DMS114 treated with DMSO at 0.1 percent for 48 hours (cell line): ENCODE data around the gene PTPRD.

Source experiments
- DNase-seq: peaks from one replicate; lab custom pipeline; 2025; ENCODE audit not compliant: unreplicated experiment; lab: John Stamatoyannopoulos, UW

Gene PTPRD

DNA sequence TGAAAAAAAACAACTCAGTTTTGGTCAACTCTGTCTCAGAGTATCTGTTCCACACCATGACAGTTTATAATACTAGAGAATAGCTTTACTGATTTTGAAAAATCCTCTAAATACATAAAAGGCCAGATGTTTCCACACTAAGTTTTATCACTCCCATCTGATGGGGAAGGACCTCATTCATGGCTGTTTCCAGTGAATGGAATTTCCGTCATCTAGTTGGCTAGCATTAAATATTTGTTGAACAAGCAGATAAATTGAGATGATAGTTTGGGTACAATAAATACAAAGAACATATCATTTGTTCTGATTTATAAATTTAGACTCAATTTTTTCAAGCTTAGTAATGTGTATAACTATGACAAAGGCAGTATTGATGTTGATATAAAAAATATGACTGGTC is 408.5 kb downstream of the PTPRD start:
- no peak for DNase-seq

DNA sequence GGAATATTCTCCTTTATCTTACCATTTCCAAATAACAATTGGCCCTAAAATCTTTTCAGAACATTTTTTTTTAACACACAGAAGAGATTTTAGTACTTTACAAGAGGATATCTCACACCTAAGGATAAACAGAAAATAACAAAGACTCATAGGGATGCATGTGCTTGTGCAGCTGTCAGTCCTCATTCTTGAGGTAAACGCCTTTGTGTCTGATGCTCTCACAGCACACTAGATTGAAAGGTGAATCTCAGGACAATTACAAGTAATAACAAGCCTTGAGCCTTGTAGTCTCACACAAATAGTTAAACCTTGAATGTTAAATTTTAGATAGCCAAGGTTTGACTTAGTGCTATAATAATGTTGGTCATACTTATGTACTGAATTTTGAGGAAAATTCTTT is 439.2 kb downstream of the PTPRD start:
- DNase-seq = no peak

DNA sequence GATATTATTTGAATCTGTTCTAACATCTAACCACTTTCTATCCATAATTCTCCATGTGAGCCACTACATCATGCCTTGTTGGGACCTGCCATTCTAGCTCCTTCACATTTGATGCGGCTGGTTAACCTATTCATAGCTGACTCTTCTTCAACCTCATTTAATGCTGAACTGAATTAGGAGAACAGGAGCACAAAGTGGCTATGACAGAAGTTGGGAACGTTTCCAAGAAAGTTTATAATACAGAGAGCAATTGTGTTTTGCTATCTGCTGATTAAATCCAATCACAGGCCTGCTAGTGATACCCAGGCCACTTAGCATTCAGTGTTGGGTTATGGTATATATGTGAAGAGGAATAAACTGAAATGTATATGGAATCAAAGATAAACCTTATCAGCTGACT is 440.3 kb downstream of the PTPRD start:
- no peak for DNase-seq

DNA sequence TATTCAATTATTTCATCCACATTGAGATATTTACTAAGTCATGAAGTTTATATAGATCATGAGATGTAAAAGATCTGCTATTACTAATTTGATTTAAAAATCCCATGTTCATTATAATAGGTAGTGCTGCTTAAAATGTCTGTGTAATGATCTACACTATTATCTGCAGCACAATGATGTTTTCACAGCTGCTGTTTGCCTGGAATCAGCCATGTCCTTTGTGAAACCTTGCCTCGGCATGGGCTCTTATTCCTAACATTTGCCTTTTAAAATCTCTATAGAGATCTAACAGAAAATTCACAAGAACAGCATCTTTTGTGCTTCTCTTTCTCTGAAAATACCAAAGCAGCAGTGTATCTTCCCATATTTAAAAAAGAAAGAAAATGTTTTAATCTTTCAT is 444.6 kb downstream of the PTPRD start:
- no peak for DNase-seq

DNA sequence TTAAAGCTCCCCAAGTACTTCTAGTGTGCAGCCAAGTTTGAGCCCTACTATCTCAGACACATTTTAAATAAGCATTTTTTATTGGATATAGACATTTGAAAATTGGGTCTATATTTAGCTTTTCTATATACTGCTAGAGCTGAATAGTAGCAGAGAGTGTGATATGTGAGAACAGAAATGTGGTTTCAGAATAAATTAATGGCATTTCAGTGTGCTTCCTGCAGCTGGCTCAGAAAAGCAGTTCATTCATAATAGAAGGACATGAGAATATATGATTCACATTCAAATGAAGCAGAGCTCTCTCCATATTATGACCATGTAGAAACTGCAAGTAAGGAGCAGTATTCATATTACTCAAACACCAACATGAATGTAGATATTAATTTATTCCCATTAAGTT is 464.0 kb downstream of the PTPRD start:
- no peak for DNase-seq

DNA sequence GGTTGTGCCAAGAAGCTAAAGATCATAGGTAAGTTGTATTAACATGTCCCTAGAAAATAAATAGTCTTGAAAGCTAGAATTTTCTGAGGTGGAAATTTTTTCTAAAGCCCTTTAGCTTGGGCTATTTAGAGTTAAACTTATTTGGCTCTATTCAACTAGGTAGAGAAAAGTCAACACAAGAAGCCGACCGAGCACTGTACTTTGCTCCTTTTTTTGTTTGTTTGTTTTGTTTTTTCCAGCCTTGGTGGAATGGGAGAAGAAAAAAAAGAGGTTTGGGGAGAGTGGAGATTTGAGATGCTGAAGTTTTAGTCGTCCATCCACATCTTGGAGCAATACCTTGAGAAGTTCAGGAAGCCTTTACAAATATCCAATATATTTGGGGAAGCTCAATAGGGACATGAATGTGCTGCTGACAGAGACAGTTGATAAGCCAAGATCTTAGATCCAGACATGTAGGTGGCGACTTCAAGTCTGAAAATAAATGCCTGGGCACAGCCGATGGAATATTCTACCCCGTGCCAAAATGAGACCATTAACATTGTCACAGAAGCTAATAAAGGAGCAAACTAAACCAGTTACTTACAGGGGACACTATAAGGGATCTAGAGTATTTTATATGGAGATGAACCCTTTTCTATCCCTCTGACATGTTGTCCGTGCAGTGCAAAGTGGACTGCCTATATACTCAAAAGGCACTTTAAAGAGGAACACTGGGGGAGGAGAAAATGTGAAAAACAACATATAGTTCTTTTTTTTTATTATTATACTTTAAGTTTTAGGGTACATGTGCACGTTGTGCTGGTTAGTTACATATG is 466.1 kb downstream of the PTPRD start:
- no peak for DNase-seq

DNA sequence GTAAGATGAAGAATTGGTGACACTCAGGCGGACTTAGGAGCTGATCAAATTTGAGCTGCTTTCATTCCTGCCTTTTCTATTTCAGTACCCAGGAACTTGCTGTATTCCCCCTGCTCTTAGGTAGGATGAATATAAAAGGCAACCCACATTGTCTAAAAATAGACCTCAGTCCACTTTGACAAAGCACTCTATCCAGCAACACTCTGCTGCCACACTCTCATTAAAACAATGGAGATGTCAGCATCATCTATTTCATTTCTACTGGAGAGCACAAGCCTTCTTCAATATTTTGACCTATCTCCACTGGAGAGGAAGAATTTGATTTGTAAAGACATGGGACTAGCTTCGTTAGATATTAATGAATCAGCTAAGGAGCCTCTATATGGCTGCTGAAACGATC is 468.4 kb downstream of the PTPRD start:
- no peak for DNase-seq

DNA sequence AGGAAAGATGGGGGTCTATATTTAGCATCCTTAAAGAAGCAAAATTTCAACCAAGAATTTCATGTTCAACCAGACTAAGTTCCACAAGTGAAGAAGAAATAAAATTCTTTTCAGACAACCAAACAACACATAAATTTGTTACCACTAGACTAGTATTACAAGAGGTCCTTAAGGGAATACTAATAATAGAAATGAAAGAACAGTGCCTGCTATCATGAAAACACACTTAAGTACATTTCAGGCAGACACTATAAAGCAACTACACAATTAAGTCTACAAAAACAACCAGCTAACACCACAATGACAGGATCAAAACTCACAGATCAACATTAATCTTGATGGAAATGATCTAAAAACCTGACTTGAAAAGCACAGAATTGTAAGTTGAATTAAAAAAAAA is 477.2 kb downstream of the PTPRD start:
- DNase-seq = no peak

DNA sequence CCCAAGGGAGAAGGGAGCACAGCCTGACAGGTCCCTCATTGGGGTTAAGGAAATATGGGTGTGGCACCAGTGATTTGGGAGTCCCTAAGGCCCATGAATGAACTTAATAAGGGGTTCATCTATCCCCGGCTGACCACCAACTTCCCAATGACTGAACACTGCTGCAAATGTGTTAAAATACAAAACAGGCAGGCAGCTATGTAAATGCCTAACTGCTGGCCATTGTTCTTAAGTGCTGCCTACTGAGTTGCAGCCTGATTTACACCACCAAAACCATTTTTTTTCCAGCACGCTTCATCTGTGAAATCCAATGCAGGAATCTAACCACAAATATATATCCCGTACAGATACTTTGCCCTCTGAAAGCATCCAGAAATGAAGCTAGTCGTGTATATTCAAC is 478.5 kb downstream of the PTPRD start:
- DNase-seq = no peak

DNA sequence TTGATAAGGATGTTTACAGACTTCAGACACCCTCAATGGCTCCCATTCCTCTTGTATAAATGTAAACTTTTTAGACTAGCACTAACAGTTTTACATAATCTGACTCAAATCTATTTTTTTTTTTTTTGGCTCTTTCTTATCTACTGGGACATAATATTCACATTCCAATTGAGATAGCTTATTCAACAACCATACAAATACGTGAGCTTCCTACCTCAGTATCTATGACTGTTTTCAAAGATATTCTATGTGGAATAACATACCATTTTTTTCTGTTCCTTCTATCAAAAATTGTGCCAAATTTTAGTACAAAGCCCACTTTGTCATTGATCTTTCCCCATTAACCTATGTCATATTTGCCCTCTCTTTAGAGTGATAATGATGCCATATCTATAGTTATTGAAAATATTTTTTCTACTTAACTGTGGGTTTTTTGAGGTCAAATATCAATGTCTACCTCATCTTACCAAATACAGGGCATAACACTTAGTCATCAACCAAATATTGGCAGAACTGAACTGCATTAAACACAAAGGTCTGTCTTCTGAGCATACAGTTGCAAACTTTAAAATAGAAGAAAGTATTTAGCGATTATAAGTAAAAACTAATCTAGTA is 482.6 kb downstream of the PTPRD start:
- no peak for DNase-seq

DNA sequence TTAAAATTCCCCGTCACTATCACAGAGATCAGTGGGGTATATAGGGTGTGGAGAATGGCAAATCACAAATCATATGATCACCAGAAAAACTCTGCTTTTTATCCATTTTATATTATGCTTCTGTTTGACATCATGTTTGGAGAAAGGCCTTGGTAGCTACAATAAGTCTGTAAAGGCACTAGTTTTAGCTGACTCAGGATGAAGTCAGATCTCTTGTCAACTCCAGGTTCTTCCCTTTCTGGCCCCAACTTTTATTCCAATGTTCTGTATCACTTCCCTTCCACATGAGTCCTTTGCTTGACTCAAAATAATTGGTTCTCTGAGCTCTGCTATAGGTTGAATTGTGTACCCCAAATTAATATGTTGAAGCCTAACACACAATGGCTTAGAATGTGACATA is 484.9 kb downstream of the PTPRD start:
- DNase-seq = no peak

DNA sequence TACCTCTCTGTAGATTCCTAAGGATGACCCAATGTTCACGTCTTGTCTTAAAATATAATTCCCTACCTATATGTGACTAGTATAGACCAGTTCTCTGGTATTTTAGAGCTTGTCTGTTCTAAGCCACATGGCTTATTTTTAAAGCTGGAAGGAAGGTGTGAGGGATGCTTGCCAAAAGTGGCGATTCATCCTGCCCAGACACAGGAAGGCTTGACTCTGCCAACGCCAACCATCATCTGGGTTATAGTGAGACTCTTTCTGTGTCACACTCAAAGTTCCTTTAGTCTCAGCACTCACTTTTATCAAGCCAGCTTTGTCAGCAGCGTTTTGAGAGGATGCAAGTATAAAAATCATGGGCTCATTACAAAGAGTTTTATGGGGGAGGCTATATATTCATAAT is 500.0 kb downstream of the PTPRD start:
- DNase-seq = no peak

DNA sequence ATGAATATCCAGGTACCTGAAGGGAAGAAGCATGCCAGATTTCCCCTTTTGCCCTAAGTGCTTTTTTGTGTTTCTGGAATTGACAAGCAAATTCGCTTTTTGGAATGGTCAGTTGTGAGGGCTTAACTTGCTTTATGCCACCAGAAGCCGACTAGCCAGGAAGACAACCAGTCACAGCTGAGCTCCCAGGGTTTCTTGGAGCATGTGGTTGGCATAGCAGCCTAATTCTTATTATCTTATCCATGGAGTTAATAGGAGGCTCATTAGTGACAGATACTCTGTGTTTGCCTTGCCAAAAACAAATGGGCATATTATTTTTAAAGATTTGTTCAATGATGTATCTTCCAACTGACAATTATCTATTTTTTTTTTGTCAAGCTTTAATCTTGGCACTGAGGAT is 500.7 kb downstream of the PTPRD start:
- no peak for DNase-seq

DNA sequence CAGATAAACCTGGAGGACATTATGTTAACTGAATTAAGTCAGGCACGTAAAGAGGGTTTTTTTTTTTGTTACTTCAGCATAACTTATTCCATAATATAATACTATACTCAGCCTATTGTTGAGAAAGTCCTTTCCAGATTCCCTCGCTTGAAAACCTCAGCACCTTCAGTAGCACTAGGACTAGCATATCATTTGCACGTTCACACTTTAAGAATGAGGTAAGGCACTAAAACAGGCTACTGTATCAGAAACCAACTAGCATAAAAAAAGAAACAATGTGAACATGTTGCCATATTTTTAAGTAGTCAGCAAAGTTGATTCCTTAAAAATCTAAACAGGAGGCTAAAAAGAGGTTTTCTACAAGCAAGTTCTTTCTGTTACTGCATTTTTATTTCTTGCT is 504.0 kb downstream of the PTPRD start:
- no peak for DNase-seq

DNA sequence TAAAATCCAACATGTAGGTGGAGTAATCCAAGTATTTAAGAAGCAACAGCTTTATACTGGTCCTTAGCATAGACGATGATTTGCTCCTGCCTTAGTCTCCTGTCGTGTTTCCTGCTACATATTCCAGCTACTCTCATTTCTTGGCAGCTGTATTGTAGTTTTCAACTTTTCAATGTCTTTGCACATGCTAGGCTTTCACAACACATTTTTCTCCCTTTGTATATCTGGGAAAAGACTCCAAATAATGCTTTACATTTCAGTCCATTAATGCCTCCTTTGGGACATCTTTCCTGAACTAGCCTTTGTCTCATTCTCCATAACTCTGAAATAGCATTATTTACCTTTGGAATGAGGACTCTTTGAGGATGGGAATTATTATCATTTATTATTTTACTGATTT is 508.0 kb downstream of the PTPRD start:
- DNase-seq = no peak

DNA sequence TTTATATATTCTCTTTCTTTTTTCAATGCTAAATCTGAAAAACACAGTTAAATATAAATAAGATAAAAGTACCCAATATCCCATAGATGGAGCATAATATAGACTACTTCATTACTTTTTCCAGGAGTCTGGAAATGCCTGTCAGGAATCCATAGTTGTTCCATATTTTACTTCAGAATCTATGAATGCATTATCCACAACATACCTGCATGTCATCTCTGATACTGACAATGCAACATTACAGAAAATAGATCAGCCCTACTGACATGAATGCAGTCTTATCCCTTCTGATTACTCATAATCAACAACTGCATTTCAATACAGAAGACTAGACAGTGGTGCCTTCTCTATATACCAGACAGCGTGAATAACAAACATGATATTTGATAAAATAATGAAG is 517.6 kb downstream of the PTPRD start:
- DNase-seq = no peak

DNA sequence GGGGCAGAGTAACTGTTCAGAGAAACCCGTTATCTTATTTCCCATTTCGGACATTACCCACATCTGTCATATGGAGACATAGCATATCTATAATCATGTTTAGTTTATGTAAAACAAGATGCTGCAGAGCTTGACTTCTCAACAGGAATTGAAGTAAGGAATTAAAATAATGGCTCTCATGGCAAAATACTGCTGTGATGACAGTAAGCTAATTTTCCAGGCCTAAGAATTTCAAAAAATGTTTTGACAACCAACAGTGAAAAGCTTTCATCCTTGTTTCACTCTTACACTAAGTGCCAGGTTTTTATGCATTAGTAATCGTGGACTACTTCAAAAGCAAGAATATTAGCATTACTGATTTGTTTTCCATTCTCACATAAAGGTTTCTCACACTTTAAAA is 518.2 kb downstream of the PTPRD start:
- no peak for DNase-seq

DNA sequence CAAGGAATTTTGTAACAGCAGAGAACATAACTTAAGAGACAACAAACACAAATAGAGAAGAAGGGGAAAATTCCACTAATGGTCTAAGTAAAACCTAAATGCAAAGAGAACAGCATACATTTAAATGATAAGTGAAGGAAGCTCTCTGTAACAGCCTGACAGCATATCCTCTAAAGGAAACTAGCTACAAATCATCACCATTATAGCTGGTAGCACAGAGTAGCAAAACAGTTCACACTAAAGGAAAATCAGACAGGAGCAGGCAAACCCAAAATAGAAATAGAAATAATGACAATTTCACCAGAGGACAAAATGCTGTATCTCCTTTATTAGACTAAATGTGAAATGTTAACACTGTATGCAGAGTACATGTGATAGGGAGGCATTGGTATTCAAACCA is 532.8 kb downstream of the PTPRD start:
- DNase-seq = no peak

DNA sequence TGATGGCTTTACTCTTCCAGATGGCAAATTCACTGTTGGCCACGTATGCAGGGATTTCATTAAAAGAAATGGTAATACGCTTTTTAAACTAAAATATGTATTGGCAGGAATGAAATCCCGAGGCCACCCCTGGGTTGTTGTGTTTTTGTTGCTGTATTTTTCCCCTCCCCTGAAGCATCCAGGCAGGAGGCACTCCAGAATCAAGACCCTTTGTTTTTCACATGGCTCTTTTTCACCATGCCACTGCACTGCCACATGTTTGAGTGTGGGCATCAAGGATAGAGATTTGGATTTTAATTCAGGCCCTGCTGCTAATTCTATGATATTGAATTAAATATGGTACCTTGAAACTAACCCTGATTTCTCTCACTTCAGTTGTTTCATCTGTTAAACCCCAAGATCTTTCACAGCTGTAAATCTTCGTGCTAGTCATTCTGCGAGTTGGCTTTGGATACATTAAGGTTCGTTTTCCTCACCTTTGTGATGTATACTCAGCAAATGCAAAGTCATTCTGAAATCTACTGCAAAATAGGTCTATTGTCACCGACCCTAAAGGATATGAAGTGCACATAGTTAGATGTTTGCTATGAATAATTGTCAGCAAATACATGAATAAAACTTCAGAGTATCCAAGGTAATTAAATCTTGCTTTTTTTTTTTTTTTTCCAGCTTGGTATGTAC is 533.4 kb downstream of the PTPRD start:
- DNase-seq = no peak

DNA sequence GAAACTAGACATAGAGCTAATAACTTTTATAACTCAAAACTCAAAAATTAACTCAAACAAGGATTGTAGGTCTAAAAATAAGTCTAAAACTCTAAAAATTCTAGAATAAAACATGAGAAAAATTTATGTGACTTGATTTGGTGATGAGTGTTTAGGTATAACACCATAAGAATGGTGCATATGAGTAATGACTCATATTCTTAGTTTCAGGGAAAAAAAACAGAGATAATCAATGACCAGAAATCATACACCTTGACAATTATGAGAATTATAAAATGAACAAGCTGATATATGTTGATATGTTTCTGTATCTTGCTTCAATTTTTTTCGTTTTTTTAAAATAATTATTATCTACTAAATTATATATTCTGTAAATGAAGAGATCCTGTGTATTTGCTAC is 541.2 kb downstream of the PTPRD start:
- DNase-seq = no peak

DNA sequence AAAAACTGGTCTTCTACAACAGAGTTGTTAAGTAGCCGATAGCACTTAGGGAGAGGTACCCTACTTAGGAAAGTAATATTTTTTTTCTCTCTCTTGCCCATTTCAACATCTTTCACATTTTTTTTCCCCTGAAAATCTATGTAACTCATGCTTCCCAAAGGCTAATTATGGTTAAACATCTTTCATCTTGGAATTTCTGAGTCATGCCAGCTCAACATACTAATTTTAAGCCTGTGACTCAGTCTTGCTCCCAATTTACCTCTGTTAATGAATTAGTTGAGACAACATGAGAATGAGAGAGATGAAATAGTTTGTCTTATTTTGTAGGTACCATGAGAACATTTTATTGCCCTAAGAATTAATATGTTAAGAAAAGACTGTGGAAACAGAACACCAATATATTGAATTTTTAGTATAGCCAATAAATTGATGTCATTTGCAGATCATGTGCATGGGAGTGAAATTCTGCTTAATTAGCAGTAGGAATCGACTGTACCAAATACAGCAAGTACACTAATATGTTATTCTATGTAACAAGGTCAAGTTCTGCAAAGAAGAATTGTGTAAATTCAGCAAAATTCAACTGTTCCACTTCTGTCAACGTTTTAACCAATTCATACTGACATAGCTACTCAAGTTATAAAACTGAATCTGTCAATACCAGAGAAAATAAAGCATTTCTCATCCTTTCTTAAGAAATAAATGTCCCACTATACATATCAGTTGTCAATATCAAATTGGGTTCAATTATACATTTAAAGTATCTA is 550.0 kb downstream of the PTPRD start:
- no peak for DNase-seq

DNA sequence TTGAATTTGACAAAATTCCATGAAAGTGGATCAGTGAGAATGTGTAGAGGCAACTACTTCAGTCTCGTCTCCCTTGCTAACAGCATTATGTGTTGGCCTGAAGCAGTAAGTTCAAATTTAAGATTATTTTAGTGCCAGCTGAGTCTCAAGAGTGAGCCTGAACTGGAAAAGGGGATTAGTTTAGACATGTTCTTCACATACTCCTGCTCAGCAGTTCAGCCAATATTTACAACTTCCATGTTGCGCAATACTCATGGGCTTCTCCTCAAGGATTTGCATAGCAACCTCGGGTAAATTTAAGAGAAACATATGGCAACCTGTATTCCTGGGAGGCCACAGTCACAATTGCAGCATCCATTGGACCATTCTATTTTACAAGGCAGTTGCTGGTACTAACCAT is 553.8 kb downstream of the PTPRD start:
- DNase-seq = no peak
